Stimulated activated CD4-positive, alpha-beta T cell treated with anti-CD3 and anti-CD28 coated beads, TNF-alpha, amount 100 ng/mL, for 1 hour (primary cell): Measurements from ENCODE around the gene POLR3A.

Experiments used
- DNase-seq, 3 donors: peaks; one replicate each; pipeline ENCODE4 v3.0.0-alpha.2; 2020; ENCODE audit warnings: low read depth in 3 of 3, low spot score in 1 of 3

The POLR3A gene

DNA sequence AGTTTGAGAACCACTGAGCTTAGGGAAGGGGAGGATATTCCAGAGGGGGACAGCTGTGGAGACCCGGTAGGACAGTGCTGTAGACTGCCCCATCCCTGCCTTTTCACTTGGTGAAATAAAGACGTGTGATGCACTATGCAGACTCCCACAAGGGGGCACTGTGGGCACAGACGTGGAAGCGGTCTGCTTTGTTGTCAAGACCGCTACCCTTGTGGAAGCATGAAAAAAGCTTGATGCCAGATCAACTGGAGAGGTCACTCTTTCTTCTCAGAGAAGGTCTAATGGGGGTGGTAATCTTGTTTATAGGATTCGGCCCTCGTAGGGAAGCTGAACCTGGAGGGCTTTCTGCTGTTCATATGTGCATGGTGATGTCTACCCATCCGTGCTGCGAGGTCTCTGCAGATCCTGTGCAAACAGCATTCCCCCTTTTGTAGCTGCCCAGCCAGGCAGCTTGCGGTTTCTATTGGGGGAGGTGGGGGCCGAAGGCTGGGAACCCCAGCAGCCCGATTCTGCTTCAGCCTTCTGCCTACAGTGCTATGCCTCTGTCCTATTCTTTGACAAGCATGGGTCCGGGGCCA lies 18.1 kb upstream of the POLR3A start:
- DNase-seq: peak; percentile 50 to 78 (median 56)

DNA sequence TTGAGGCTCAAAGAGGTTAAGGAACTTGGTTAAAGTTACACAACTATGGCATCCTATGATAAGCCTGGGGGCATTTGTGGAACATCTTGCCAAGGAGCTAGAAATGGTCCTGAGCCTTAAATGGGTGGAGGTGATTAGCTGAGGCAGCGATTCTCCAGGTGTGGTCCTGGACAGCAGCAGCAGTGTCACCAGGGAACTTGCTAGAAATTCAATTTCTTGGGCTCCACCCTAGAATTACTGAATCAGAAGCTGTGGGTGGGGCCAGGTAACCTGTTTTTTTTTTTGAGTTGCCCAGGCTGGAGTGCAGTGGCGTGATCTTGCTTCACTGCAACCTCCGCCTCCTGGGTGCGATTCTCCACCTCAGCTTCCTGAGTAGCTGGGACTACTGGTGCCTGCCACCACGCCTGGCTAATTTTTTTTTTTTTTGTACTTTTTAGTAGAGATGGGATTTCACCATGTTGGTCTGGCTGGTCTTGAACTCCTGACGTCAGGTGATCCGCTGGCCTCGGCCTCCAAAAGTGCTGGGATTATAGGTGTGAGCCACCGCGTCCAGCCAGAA lies 17.5 kb upstream of the POLR3A start:
- DNase-seq: no peak

DNA sequence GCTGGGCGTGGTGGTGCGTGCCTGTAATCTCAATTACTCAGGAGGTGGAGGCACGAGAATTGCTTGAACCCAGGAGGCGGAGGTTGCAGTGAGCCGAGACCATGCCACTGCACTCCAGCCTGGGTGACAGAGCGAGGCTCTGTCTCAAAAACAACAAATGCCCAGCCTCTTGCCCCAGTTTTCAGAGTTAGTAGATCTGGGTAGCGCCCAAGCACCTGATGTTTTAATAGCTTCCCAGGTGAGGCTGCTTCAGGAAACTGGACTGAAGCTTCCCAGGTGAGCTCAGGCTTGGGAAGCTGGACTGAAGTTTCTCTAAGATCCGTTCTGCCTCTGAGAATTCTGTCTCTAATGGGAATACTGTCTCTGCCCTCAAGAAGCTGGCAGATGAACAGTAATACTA lies 16.5 kb upstream of the POLR3A start:
- DNase-seq: no peak

DNA sequence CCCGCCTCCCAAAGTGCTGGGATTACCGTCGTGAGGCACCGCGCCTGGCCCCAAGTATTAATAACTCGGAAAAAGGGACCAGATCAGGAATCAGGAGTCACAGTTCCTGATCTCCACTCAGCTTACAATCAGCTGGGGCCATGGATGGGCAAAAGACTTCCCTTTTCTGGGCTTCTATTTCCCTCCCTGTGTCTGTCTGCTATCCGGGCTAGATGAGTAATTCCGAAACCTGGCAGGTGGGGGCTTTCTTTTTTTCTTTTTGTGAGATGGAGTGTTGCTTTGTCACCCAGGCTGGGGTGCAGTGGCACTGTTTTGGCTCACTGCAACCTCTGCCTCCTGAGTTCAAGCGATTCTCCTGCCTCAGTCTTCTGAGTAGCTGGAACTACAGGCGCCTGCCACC lies 15.9 kb upstream of the POLR3A start:
- DNase-seq: no peak

DNA sequence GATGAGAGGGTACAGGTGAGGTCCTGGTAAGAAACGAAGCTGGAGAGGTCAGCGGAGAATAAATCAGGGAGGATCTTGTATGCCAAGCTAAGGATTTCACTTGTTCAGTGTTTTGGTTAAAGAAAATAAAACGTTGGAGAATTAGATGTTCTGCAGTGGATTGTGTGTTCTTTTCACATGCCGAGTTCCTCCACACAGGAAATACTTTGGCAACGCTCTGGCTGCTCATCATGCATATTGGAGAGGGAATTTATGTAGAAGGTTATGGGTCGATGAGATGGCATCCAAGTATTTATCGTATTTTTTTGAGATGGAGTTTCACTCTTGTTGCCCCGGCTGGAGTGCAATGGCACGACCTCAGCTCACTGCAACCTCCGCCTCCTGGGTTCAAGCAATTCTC lies 15.4 kb upstream of the POLR3A start:
- DNase-seq: no peak

DNA sequence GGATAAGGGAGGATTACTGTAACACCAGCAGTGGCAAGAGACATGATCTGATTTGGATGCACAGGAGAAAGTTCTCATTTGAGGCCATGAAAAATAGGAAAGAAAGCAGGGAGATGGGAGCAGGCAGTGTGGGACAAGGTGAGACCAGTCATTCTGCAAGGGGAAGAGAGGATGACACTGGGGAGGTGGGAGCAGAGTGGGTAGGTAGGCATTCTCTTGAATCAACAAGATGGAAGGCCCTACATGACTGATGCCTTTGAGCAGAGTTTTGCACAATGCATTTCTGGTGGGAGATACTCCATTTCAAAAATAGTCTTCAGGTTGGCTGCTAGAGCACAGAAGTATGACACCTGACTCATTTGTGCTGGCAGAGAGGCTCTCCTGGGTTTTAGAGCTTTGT lies 14.9 kb upstream of the POLR3A start:
- DNase-seq: no peak

DNA sequence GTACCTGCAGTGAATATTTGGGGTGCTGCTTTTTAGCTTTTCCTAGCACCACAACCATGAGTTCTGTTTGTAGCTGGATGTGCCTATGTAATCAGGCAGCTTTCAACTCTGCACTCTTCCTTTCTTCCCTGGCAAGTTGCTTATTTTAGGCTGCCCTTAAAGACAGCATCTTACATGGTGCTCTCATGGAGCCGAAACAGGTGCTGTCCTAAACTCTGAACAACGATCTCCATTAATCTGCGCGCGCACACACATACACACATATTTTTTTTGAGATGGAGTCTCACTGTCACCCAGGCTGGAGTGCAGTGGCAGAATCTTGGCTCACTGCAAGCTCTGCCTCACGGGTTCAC lies 13.4 kb upstream of the POLR3A start:
- no peak for DNase-seq

DNA sequence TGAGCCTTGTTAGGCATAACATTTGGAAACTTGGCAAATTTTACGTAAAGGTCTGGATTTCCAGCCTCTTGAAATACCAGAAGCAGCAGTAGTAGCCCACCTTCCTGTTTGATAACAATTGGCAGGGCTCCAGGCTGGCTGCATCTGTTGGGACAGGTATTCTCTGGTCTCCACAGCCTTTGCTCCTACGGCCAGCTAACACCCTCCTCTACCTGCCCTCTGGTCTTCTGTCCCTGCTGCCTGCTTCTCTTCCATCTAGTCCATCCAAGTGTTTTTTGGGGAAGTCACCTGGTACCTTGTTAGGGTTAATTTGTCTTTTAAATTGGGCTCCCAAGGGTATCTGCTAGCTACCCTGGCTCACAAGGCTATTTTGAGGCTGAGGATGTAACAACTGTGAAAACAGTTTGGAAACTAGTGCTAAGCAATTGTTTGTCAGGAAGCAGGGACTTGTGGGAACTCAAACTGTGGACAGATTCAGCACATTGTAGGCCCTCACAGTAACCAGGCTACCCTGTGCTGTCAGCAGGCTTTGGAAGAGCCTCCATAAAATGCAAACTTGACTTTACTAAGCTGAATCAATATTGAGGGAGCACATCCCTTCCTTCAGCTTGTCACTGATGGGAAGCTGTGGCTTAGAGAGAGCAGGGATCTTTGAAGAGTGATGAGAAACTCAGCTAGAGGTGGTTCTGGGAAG lies 12.9 kb upstream of the POLR3A start:
- no peak for DNase-seq

DNA sequence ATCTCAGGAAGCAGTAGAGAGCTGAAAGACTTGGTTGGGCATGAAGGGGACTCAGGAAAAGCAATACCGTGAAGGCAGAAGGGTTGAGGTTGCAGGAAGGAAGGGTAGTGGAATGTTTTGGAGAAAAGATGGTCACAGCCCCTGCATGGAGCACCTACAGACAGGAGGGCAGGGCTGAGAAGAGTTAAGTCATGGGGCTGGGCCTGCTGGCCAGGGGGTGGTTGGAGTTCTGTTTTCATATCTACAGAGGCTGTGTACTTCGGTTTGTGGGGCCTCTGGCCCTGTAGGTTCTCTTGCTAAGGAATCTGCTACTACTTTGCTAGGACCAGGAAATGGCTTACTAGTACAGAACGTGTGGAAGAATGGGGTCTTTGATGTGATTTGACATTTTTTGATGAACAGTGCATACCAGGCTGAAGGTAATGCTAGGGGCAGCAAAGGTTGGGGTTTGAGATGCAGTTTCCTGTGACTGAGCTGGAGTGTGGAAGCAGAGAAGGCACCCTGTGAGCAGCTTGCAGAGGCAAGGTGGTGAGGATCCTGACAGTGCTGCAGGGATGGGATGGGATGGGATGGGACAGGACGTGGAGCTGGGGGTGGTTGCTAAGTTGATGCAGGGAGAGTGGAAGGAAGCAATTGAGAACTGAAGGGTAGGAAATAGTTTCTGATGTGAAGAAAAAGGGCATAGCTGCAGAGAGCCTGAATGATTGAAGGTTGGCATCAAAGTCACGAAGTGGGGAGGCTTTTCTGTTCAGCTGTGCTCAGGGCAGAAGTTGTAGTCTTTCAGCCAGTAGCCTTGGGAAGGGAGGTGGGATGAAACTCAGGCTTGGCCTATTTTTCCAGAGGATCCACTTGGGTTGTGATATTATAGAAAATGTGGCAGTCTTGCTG lies 12.1 kb upstream of the POLR3A start:
- no peak for DNase-seq

DNA sequence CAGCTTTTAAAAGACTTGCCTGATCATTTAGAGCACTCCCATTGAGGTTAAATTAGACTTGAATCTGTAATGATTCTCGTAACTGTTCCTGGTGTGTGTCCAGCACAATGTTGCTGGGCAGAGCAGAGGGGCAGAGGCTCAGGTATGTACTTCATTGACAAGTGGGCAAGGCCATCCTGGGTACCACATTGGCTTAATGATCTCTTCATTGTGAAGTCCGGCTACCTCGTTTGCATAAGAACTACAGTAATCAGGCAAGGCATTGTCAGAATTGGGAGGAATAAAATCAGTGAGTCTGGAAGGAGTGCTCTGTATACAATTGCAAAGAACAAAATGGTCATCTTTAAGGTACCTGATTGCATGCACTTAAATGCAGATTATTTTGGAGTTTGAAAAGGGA lies 10.4 kb upstream of the POLR3A start:
- no peak for DNase-seq

DNA sequence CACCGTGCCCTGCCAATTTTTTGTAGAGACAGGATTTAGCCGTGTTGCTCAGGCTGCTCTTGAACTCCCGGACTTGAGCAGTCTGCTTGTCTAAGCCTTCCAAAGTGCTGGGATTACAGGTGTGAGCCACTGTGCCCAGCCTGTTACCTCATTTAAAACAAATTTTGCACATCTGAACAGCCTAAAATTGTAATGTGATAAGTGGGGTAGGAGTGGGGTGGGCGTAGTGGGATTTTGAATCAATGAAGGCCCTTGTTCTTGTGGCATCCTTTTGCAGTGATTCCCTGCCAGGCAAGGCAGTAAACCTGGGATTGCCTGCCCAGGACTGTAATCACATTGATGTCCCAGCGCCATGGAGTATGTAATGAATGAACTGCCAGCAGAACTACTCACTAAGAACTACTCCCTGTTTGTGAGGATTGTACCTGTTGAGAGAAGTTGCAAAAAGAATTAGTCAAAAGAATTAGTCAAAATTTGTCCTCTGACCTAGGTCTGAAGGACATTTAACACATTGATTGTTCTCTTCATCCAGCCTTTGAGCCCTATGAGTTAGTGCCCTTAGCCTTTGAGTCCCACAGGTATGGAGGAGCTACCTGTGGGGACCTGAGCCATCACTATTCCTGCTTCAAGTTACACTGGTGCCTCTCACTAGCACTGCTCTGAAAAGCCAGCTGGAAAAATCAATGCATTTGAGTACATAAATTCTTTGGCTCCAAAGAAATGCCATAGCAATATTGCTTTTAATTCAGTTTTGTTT lies 9.7 kb upstream of the POLR3A start:
- no peak for DNase-seq

DNA sequence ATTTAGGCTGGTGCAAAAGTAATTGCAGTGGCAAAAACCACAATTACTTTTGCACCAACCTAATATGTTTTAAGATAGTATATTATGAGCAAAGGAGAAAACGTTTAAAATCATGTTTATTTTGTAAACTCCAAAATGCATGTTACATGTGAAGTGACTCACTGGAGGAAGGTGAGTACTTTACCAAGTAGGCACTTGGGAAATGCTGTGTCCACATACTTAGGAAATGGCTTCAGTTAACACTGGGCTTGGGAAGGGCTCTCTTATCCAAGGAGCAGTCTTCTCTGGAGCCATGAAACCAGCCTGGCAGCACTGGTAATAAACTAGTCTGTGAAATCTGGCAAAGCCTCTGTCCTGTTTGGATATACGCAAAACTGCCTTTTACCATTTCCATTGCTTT lies 8.8 kb upstream of the POLR3A start:
- DNase-seq: no peak

DNA sequence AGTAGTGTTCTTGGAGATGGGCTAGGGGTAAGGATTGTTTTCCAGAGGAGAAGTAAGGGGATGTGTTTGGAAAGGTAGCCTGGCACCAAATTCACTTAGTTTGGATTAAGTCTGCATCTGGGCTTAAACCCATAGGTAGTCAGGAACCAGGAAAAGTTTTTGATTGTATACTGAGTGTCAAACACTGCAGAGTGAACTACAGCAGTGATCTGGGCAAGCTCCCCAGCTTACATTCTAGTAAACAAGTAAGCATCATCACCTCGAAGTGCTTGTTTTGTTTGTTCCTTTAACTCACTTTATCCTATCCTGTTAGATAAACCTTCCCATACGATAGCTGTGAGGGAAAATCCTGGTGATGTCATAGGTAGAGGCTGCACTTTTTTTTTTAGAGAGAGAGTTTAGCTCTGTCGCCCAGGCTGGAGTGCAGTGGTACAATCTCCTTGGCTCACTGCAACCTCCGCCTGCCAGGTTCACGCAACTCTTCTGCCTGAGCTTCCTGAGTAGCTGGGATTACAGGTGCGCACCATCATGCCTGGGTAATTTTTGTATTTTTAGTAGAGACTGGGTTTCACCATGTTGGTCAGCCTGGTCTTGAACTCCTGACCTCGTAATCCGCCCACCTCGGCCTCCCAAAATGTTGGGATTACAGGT lies 6.7 kb upstream of the POLR3A start:
- no peak for DNase-seq

DNA sequence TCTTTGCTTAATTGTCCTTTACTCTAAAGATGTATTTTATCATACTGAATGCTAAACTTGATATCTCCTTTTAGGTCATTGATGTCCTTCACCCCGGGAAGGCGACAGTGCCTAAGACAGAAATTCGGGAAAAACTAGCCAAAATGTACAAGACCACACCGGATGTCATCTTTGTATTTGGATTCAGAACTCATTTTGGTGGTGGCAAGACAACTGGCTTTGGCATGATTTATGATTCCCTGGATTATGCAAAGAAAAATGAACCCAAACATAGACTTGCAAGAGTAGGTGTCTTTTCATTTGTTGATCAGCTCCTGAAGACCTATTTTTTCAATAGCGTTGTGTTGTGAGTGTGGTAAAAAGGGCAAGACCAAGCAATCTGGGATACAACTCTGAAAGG lies 6.1 kb upstream of the POLR3A start:
- DNase-seq: no peak

DNA sequence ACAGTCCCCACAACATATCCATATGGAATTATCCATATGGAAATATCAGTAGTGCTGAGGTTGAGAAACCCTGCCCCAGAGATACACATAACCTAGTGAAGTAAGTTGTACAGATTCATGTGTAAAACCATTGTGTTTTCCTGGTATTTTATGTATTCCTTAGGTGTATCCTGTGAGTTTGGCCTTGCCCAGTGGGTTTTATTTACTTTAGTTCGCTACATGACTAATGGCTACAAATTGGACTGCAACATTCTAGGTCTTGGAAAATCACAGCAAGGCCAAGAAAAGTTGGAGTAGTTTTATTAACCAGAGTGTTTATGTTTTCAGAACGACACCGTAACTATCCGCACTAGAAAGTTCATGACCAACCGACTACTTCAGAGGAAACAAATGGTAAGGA lies 5.7 kb upstream of the POLR3A start:
- no peak for DNase-seq

DNA sequence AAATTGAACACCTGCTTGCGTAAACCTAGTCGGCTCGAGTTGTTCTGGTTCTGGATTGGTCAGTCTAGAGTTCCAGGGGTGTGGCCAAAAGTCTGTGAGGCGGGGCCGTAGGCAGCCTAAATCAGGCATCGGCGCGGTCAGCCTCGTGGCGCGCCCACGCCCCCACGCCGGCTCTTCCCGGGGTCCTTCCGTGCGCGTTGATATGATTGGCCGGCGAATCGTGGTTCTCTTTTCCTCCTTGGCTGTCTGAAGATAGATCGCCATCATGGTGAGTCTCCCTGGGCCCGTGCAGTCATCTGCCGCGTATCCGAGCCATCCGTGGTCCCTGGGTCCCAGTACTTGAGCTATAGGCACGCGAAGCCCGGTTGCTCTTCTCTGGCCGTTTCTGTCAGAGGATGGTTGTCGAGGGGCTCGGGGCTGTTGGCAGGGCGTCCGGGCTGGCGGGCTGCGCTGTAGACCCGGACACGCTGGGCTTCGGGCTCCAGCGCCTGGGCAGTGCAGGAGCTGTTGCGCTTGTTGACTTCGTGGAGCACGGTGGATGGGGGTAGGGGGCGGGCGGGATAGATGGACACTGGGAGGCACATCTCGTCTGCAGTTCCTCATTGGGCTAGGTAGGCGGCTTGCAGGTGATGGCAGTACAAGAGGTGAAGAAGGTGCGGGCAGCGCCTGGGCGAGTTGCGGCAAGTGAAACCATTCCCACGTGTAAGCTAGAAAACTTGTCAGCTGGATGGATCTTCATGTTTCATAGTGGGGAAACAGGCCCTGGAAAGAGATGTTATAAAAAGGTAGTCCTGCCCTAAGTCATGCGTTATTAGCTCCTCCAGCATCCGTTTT lies 4.5 kb upstream of the POLR3A start, which contains the start of gene RPS24:
Gene RPS24, plus strand, starts transcription at position 227 of the 834 bp plus-strand sequence. Its CDS starts 39 bp downstream, at position 266.
- DNase-seq: peak; percentile 83 to 91 (median 90)

DNA sequence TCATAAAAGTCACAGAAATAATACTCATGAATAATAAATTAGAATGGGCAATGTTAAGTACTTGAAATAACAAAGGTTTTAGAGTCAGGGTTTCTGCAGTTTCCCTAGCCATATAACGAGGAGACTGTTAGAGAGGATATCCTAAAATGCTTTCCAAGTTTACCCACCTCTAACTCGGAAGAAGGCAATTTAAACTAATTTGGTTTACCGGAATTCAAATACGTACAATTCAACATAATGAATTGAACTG lies 4.0 kb upstream of the POLR3A start:
- no peak for DNase-seq

DNA sequence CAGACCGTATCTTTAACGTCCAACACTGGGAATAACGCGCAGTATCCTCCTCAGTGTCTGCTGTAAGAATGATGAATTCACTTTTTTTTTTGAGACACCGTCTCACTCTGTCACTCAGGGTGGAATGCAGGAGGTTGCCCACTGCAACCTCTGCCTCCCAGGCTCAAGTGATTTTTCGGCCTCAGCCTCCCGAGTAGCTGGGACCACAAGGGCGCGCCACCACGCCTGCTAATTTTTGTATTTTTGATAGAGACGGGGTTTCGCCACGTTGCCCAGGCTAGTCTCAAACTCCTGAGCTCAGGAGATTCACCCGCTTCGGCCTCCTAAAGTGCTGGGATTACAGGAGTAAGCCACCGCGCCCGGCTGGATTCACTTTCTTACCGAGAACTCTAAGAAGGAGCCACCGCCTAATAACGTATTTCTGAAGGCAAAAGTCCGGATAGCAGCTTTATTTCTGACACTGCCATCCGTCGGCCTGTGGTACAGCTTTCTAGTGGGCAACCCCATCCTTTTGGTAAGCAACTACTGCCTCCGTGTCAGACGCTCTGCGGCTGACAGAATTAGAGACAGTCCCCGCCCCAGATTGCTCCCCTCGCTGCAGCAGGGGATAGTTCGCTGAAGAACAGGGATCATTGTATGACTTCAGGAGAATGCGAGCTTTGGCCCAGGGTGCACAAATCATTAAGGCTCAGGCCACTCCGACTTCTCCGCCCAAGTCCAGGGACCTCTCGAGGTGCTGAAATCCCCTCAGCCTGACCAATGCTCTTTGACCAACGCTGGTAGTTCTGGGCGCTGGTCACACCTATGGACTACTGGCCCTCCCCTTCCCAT lies 662 bp downstream of the POLR3A start:
- DNase-seq: no peak

DNA sequence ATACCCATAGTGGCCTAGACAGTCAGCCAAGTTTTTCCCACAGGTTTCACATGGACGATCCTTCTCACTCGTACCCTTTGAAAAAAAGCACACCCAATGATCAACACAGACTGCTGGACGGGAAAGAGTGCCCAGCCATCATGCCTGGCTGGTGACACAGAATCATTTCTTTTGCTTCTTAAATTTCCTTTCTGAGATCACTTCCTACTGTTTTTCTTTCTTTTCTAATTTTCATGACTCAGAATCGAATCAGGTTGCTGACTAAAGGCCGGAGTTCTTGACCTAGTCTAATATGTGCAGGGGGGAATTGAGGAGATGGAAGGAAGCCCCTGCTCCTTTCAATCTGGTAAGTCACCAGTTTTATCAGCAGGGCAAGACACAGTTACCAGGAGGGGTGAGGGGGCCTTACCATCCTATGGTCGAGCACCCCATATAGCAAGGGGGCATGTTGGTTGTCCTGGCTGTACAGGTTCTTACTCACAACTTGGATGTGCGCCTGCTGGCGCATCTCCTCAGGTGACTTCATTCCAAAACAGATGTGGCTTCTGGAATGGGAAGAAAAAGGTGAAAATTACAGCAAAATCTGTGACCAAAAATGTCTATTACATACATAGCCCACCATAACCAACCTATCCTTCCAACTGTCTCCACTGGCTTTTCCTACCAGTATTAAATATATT lies 3.5 kb downstream of the POLR3A start:
- no peak for DNase-seq
